H9 (cell line): ENCODE data around the gene LRMDA. TPM values are rescaled to one million over a fixed set of nuclear protein-coding genes. Genes with fewer than 3 reads are reported as not detected.

ENCODE experiments used
- DNase-seq: peaks from one replicate; pipeline ENCODE4 v3.0.0-alpha.2; 2017
- H2AFZ ChIP-seq: one replicate; pipeline ENCODE4 v1.6.1; 2013; ENCODE audit warnings: mild to moderate bottlenecking, low read length, control low read depth, moderate library complexity
- H2AK5ac ChIP-seq: 2 replicates; pipeline ENCODE4 v1.6.1; 2013; ENCODE audit warnings: low read length, control low read depth, mixed read lengths; ENCODE audit not compliant: insufficient read length
- H2BK120ac ChIP-seq: one replicate; pipeline ENCODE4 v1.6.1; 2013; ENCODE audit warnings: low read depth, mild to moderate bottlenecking, low read length, control low read depth, inconsistent platforms; ENCODE audit not compliant: poor library complexity, severe bottlenecking
- H2BK12ac ChIP-seq: 2 replicates; pipeline ENCODE4 v1.6.1; 2013; ENCODE audit warnings: low read length, control low read depth, mixed read lengths, low read depth; ENCODE audit not compliant: insufficient read length
- H2BK15ac ChIP-seq: 2 replicates; pipeline ENCODE4 v1.6.1; 2013; ENCODE audit warnings: low read depth, low read length, control low read depth
- H2BK20ac ChIP-seq: one replicate; pipeline ENCODE4 v1.6.1; 2013; ENCODE audit warnings: low read depth, mild to moderate bottlenecking, low read length, control low read depth, inconsistent platforms; ENCODE audit not compliant: poor library complexity, severe bottlenecking
- H2BK5ac ChIP-seq: 2 replicates; pipeline ENCODE4 v1.6.1; 2013; ENCODE audit warnings: low read length, control low read depth, mixed read lengths; ENCODE audit not compliant: insufficient read length
- H3K14ac ChIP-seq: 2 replicates; pipeline ENCODE4 v1.6.1; 2013; ENCODE audit warnings: low read length, control low read depth; ENCODE audit not compliant: insufficient read depth
- H3K18ac ChIP-seq: 2 replicates; pipeline ENCODE4 v1.6.1; 2013; ENCODE audit warnings: low read depth, mild to moderate bottlenecking, mixed read lengths, low read length, control low read depth; ENCODE audit not compliant: insufficient read length
- H3K23ac ChIP-seq: 2 replicates; pipeline ENCODE4 v1.6.1; 2013; ENCODE audit warnings: low read length, control low read depth, mixed read lengths, low read depth; ENCODE audit not compliant: insufficient read length
- H3K23me2 ChIP-seq: 2 replicates; pipeline ENCODE4 v1.6.1; 2013; ENCODE audit warnings: low read depth, mild to moderate bottlenecking, mixed read lengths, low read length, control low read depth; ENCODE audit not compliant: insufficient read length, poor library complexity, severe bottlenecking
- H3K27ac ChIP-seq: 2 replicates; pipeline ENCODE4 v1.5.1; 2013; ENCODE audit warnings: low read length, control low read depth, mixed read lengths, low read depth; ENCODE audit not compliant: insufficient read length
- H3K27me3 ChIP-seq: 2 replicates; pipeline ENCODE4 v1.6.1; 2013; ENCODE audit warnings: low read length, control low read depth, inconsistent platforms; ENCODE audit not compliant: insufficient read depth
- H3K4ac ChIP-seq: 2 replicates; pipeline ENCODE4 v1.6.1; 2013; ENCODE audit warnings: low read depth, mild to moderate bottlenecking, control low read depth, inconsistent platforms, low read length, moderate library complexity
- H3K4me1 ChIP-seq: 2 replicates; pipeline ENCODE4 v1.6.1; 2013; ENCODE audit warnings: low read length, control low read depth, inconsistent platforms; ENCODE audit not compliant: insufficient read depth
- H3K4me2 ChIP-seq: 2 replicates; pipeline ENCODE4 v1.6.1; 2013; ENCODE audit warnings: low read length, control low read depth, mixed read lengths; ENCODE audit not compliant: insufficient read length, insufficient read depth
- H3K56ac ChIP-seq: 2 replicates; pipeline ENCODE4 v1.6.1; 2013; ENCODE audit warnings: low read depth, mild to moderate bottlenecking, mixed read lengths, low read length, control low read depth; ENCODE audit not compliant: insufficient read length
- H3K79me1 ChIP-seq: 2 replicates; pipeline ENCODE4 v1.6.1; 2013; ENCODE audit warnings: low read depth, mild to moderate bottlenecking, moderate library complexity, low read length, control low read depth, inconsistent platforms; ENCODE audit not compliant: insufficient read depth, poor library complexity, severe bottlenecking
- H3K79me2 ChIP-seq: 2 replicates; pipeline ENCODE4 v1.6.1; 2013; ENCODE audit warnings: low read length, control low read depth, inconsistent platforms; ENCODE audit not compliant: insufficient read depth
- H3K9ac ChIP-seq: 2 replicates; pipeline ENCODE4 v1.6.1; 2013; ENCODE audit warnings: low read length, control low read depth, mixed read lengths; ENCODE audit not compliant: insufficient read length; ENCODE audit errors: extremely low read depth
- H3K9me3 ChIP-seq: one replicate; pipeline ENCODE4 v1.6.1; 2013; ENCODE audit warnings: low read depth, low read length, inconsistent platforms; ENCODE audit not compliant: control insufficient read depth
- H3T11ph ChIP-seq: one replicate; pipeline ENCODE4 v1.6.1; 2013; ENCODE audit warnings: mild to moderate bottlenecking, low read length, control low read depth, inconsistent platforms
- H4K20me1 ChIP-seq: one replicate; pipeline ENCODE4 v1.6.1; 2013; ENCODE audit not compliant: control insufficient read depth, insufficient read length, insufficient read depth
- H4K5ac ChIP-seq: 2 replicates; pipeline ENCODE4 v1.6.1; 2013; ENCODE audit warnings: low read depth, mild to moderate bottlenecking, mixed read lengths, low read length, control low read depth; ENCODE audit not compliant: insufficient read length
- H4K8ac ChIP-seq: replicated peaks from 2 replicates; pipeline ENCODE4 v1.6.1; 2013; ENCODE audit warnings: low read length, control low read depth, mixed read lengths, low read depth; ENCODE audit not compliant: insufficient read length
- H4K91ac ChIP-seq: 2 replicates; pipeline ENCODE4 v1.6.1; 2013; ENCODE audit warnings: low read depth, mild to moderate bottlenecking, moderate library complexity, mixed read lengths, low read length, control low read depth; ENCODE audit not compliant: insufficient read length
- H3K27ac Mint-ChIP-seq, 3 experiments: 2 replicates in 2 of 3; 3 replicates in 1 of 3; pipeline ENCODE4 v1.8.0; 2020 to 2021; ENCODE audit warnings: mixed read lengths in 3 of 3, mild to moderate bottlenecking in 1 of 3, moderate library complexity in 1 of 3
- H3K27me3 Mint-ChIP-seq: 2 replicates; pipeline ENCODE4 v1.8.0; 2021; ENCODE audit warnings: low read depth, mild to moderate bottlenecking, moderate library complexity, mixed read lengths
- H3K36me3 Mint-ChIP-seq, 3 experiments: 2 replicates in 2 of 3; 3 replicates in 1 of 3; pipeline ENCODE4 v1.8.0; 2020 to 2021; ENCODE audit warnings: low read depth in 3 of 3, mixed read lengths in 3 of 3; ENCODE audit not compliant: insufficient read depth in 1 of 3
- H3K4me1 Mint-ChIP-seq, 2 experiments: 2 replicates each; pipeline ENCODE4 v1.8.0; 2020; ENCODE audit warnings: mixed read lengths in 2 of 2
- H3K4me3 Mint-ChIP-seq, 2 experiments: 2 replicates in 1 of 2; 3 replicates in 1 of 2; pipeline ENCODE4 v1.8.0; 2020 to 2021; ENCODE audit warnings: mild to moderate bottlenecking in 2 of 2, mixed read lengths in 2 of 2, moderate library complexity in 1 of 2
- H3K9me3 Mint-ChIP-seq, 2 experiments: 2 replicates in 1 of 2; 3 replicates in 1 of 2; pipeline ENCODE4 v1.8.0; 2020; ENCODE audit warnings: mild to moderate bottlenecking in 2 of 2, mixed read lengths in 2 of 2, moderate library complexity in 1 of 2
- CTCF ChIP-seq: fragments of 200-600 bp; sonication (generic); conservative IDR thresholded peaks from 3 replicates; pipeline ENCODE4 v1.8.0; 2021; ENCODE audit warnings: antibody characterized with exemption, mild to moderate bottlenecking
- total RNA-seq: library from RNA; stranded (reverse); gene quantifications from 2 replicates; pipeline ENCODE4 v1.2.1, GENCODE V29; 2021

LRMDA gene
- total RNA-seq, 1 experiment from 2014 or later = 1.8 TPM

- H3K79me1 ChIP-seq = no peaks in the 10 kb centered on the region
These were observed 875.4 kb downstream of the LRMDA start for GRCh38 chr10:76306856-76307255.

More at GRCh38 chr10:76306856-76307255, 875.4 kb downstream of the LRMDA start:
- no peak overlapping the region for H3K4ac ChIP-seq
- no peak overlapping the region for H3K4me2 ChIP-seq
- no peak overlapping the region for H3K23ac ChIP-seq
- no peaks in the 10 kb centered on the region for H3K79me2 ChIP-seq
- H3K23me2 ChIP-seq = no peaks in the 10 kb centered on the region
- H3T11ph ChIP-seq = no peak overlapping the region
- H3K27me3 ChIP-seq = no peaks in the 10 kb centered on the region
- no peak for DNase-seq
- no peak overlapping the region for H2AK5ac ChIP-seq
- no peaks in the 10 kb centered on the region for H3K9me3 ChIP-seq
- H2BK5ac ChIP-seq = no peak overlapping the region
- H2BK20ac ChIP-seq = no peak overlapping the region
- no peaks in the 10 kb centered on the region for H4K20me1 ChIP-seq
- TF ChIP-seq CTCF = no peak
- H2BK15ac ChIP-seq = no peak overlapping the region
- H4K5ac ChIP-seq = no peak overlapping the region
- no peak overlapping the region for H2BK12ac ChIP-seq
- H3K56ac ChIP-seq = no peak overlapping the region
- no peak overlapping the region for H3K27ac ChIP-seq
- no peak overlapping the region for H2AFZ ChIP-seq
- Mint-ChIP-seq H3K4me3 (no peak overlapping the region), H3K4me1 (peaks cover 21 to 33% of the 10 kb centered on the region in 2 experiments), H3K36me3 (no peaks in the 10 kb centered on the region), H3K27me3 (peaks cover 22% of the 10 kb centered on the region), H3K27ac (no peak overlapping the region), H3K9me3 (0 out of 5 replicates have a peak, but pooled peaks cover 0 to 3% of the 10 kb centered on the region in 2 experiments)
- H4K91ac ChIP-seq = no peak overlapping the region
- H3K18ac ChIP-seq = no peak overlapping the region
- no peak overlapping the region for H3K9ac ChIP-seq
- H2BK120ac ChIP-seq = no peak overlapping the region
- no peak overlapping the region for H4K8ac ChIP-seq
- H3K14ac ChIP-seq = no peak overlapping the region
- H3K4me1 ChIP-seq = no peaks in the 10 kb centered on the region
